GM12878 (cell line): Measurements from ENCODE around the gene DHCR7. TPM values are rescaled to one million over a fixed set of nuclear protein-coding genes. Genes with fewer than 3 reads are reported as not detected.

Source experiments
- ATAC-seq: fragments of 200-7000 bp; cut with Tn5 transposase; 3 replicates; pipeline ENCODE4 v1.9.1; 2020; ENCODE audit warnings: mild to moderate bottlenecking, moderate library complexity
- BruUV-seq: library from RNA; stranded (reverse); fragments of 400-500 nt; replicated peaks from 2 replicates; lab custom pipeline; 2021; lab: Mats Ljungman, UMichigan
- CTCF ChIA-PET: fragments of 300-600 bp; sonication (Branson Sonifier 250); formaldehyde crosslinking; extraction: SDS; loops from one replicate; lab custom pipeline; 2021; ENCODE audit warnings: inconsistent platforms; lab: Yijun Ruan, JAX
- POLR2A ChIA-PET: fragments of 350-600 bp; formaldehyde crosslinking; extraction: SDS; loops from one replicate; lab custom pipeline; 2021; ENCODE audit warnings: inconsistent platforms; lab: Charles Lee
- RAD21 ChIA-PET: fragments of 300-600 bp; sonication (Branson Sonifier 250); formaldehyde crosslinking; loops from one replicate; lab custom pipeline; 2023; ENCODE audit warnings: antibody characterized with exemption; ENCODE audit not compliant: unreplicated experiment; lab: Charles Lee
- SMC1A ChIA-PET: fragments of 300-600 bp; sonication (Branson Sonifier 250); formaldehyde crosslinking; loops from one replicate; lab custom pipeline; 2023; ENCODE audit not compliant: unreplicated experiment, uncharacterized antibody; lab: Charles Lee
- DNase-seq: peaks from one replicate; pipeline ENCODE4 v3.0.0-alpha.2; 2011; ENCODE audit warnings: low read depth, low spot score
- FAIRE-seq: peaks from 3 replicates; lab custom pipeline; 2011; peaks lifted over from hg19 to GRCh38; lab: Jason Lieb, UNC
- H2AFZ ChIP-seq: 2 replicates; pipeline ENCODE4 v1.6.0; 2011; ENCODE audit warnings: low read depth, low read length, control low read depth; ENCODE audit not compliant: control insufficient read depth
- H3K27ac ChIP-seq: 2 replicates; pipeline ENCODE4 v1.5.1; 2011; ENCODE audit warnings: control low read depth; ENCODE audit not compliant: control insufficient read depth, insufficient read depth
- H3K27me3 ChIP-seq, 2 experiments: replicated peaks in 1 of 2; 2 replicates each; pipeline versions ENCODE4 v1.6.0 to v1.6.1; 2011; ENCODE audit warnings: low read length in 1 of 2; ENCODE audit not compliant: control insufficient read depth in 2 of 2, insufficient read depth in 2 of 2
- H3K36me3 ChIP-seq, 2 experiments: 2 replicates each; pipeline ENCODE4 v1.5.1; 2011; ENCODE audit warnings: low read length in 1 of 2; ENCODE audit not compliant: control insufficient read depth in 2 of 2, insufficient read depth in 2 of 2
- H3K4me1 ChIP-seq: 2 replicates; pipeline ENCODE4 v1.6.1; 2011; ENCODE audit warnings: mild to moderate bottlenecking, low read length, moderate library complexity, mixed read lengths; ENCODE audit not compliant: control insufficient read depth, insufficient read depth
- H3K4me2 ChIP-seq: 2 replicates; pipeline ENCODE4 v1.6.0; 2011; ENCODE audit warnings: control low read depth; ENCODE audit not compliant: control insufficient read depth, insufficient read depth
- H3K4me3 ChIP-seq: fragments of 200-600 bp; sonication (generic); 2 replicates; pipeline ENCODE4 v1.5.1; 2016
- H3K79me2 ChIP-seq: 2 replicates; pipeline ENCODE4 v1.6.0; 2011; ENCODE audit warnings: low read length; ENCODE audit not compliant: control insufficient read depth, insufficient read depth
- H3K9ac ChIP-seq: 2 replicates; pipeline ENCODE4 v1.8.0; 2011; ENCODE audit warnings: low read length, control low read depth, mixed read lengths; ENCODE audit not compliant: control insufficient read depth, insufficient read depth
- H3K9me3 ChIP-seq: replicated peaks from 3 replicates; pipeline ENCODE4 v1.5.1; 2011; ENCODE audit warnings: mild to moderate bottlenecking, low read length; ENCODE audit not compliant: control insufficient read depth, insufficient read depth
- H4K20me1 ChIP-seq: 2 replicates; pipeline ENCODE4 v1.6.0; 2011; ENCODE audit not compliant: control insufficient read depth, insufficient read depth
- CBX5 ChIP-seq: sonication (generic); IDR thresholded peaks from 2 replicates; pipeline ENCODE4 v1.6.1; 2016; ENCODE audit warnings: low read depth, moderate library complexity, mild to moderate bottlenecking, inconsistent platforms
- CHD4 ChIP-seq: fragments of 200-600 bp; sonication (generic); IDR thresholded peaks from 2 replicates; pipeline ENCODE4 v1.6.1; 2016; ENCODE audit warnings: mild to moderate bottlenecking
- CREM ChIP-seq: IDR thresholded peaks from 2 replicates; pipeline ENCODE4 v1.6.1; 2014; ENCODE audit warnings: antibody characterized with exemption, low read depth
- FOXM1 ChIP-seq: IDR thresholded peaks from 2 replicates; pipeline ENCODE4 v1.6.1; 2012; ENCODE audit warnings: low read depth, mild to moderate bottlenecking, inconsistent platforms, low read length, moderate library complexity
- RB1 ChIP-seq: fragments of 450-650 bp; formaldehyde crosslinking; IDR thresholded peaks from 2 replicates; pipeline ENCODE4 v1.6.1; 2017; ENCODE audit warnings: mild to moderate bottlenecking, borderline replicate concordance
- SIN3A ChIP-seq: IDR thresholded peaks from 2 replicates; pipeline ENCODE4 v1.6.1; 2012; ENCODE audit warnings: low read depth, low read length, improper control_type of control experiment
- SREBF1 ChIP-seq: IDR thresholded peaks from 2 replicates; pipeline ENCODE4 v1.6.1; 2012; ENCODE audit warnings: mild to moderate bottlenecking, low read length
- STAT3 ChIP-seq: IDR thresholded peaks from 2 replicates; pipeline ENCODE4 v1.6.1; 2011; ENCODE audit warnings: low read depth, low read length, improper control_type of control experiment
- TCF3 ChIP-seq: IDR thresholded peaks from 2 replicates; pipeline ENCODE4 v1.6.1; 2012; ENCODE audit warnings: low read depth, mild to moderate bottlenecking, low read length, borderline replicate concordance; ENCODE audit not compliant: insufficient read depth
- YY1 ChIP-seq: IDR thresholded peaks from 2 replicates; pipeline ENCODE4 v1.6.1; 2011; ENCODE audit warnings: low read depth, mild to moderate bottlenecking, low read length
- ZNF384 ChIP-seq: IDR thresholded peaks from 2 replicates; pipeline ENCODE4 v1.6.1; 2012; ENCODE audit warnings: low read depth, mild to moderate bottlenecking, low read length, improper control_type of control experiment, borderline replicate concordance
- WGBS: methylation state at CpG from one replicate; pipeline ENCODE4 v1.1.6; 2016; ENCODE audit warnings: low lambda C conversion rate; ENCODE audit not compliant: insufficient replicate concordance, insufficient coverage; ENCODE audit errors: missing lambda C conversion rate; 5-methylcytosine and 5-hydroxymethylcytosine counted together
- in situ Hi-C: fragments of 300-500 bp; cut with MboI; formaldehyde crosslinking; loops from 9 replicates; pipeline ENCODE4 v1.14.3; 2018; ENCODE audit warnings: mixed read lengths
- intact Hi-C: fragments of 100-400 bp; cut with micrococcal nuclease; formaldehyde crosslinking; loops from one replicate; pipeline ENCODE4 v1.14.2; 2022; ENCODE audit not compliant: unreplicated experiment
- polyA plus RNA-seq, 11 experiments: library from polyadenylated mRNA; depleted of rRNA in 4 of 11; unstranded in 6 of 11; stranded (reverse) in 5 of 11; fragments of >200 nt; fragmentation: Nextera tagmentation in 4 of 11; fragmentation: Illumina TruSeq in 1 of 11; extraction: Ambion mirVana in 4 of 11; extraction: Trizol in 1 of 11; gene quantifications; 1 replicate in 1 of 11; 2 replicates in 10 of 11; pipeline versions ENCODE4 v1.2.1 to v1.2.3, GENCODE V29; 2011 to 2016; ENCODE audit warnings: inconsistent platforms in 2 of 11, missing spikeins in 2 of 11, low read depth in 1 of 11
- total RNA-seq, 4 experiments: library from RNA; depleted of rRNA in 3 of 4; stranded (reverse); fragments of >200 nt in 3 of 4; fragmentation: Illumina TruSeq in 1 of 4; extraction: Trizol in 1 of 4; gene quantifications; 2 replicates each; pipeline versions ENCODE4 v1.2.1 to v1.2.3, GENCODE V29; 2013 to 2021
- TF ChIP-seq, protein P1 (sequence below): fragments of 450-650 bp; formaldehyde crosslinking; IDR thresholded peaks from 2 replicates; pipeline ENCODE4 v1.4.0; 2022; ENCODE audit warnings: mild to moderate bottlenecking, moderate library complexity
- TF ChIP-seq, protein P2 (sequence below): fragments of 450-650 bp; IDR thresholded peaks from 2 replicates; pipeline ENCODE4 v1.6.1; 2017; ENCODE audit warnings: mild to moderate bottlenecking, moderate library complexity

The DHCR7 gene
- total and polyA plus RNA-seq, 10 of the 15 experiments (the other 5 are each of a cell fraction or from before 2014, with no cell fraction given): 4.2 to 115 (median 57.8) TPM

DNA sequence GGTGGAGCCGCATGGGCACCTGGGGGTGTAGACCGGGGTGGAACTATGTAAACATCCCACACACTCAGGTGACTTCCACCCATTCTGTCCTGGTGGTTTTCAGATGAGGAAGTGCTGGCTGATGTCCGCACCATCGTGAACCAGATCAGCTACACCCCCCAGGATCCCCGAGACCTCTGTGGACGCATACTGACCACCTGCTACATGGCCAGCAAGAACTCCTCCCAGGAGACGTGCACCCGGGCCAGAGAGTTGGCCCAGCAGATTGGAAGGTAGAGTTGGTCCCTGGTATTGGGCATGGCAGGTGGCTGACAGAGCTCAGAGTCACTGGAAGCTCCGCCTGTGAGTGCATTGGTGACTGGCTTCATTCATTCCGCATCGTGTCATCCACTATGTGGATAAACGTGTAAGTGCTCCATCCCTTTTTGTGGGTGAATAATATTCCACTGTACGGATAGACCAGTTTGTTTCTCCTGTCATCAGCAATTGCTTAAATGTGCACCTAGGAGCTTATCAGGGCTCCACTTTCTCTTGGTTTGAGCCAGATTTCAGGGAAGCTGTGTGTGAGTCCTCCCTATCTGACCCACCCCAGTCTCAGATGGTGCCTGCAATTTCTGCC lies 34.7 kb upstream of the DHCR7 start:
- no TSS peak for BruUV-seq
- Histone ChIP-seq H3K4me2 (no peak overlapping the region), H3K36me3 (peaks cover 32 to 36% of the 10 kb centered on the region in 2 experiments), H2AFZ (no peak overlapping the region), H3K27me3 (no peaks in the 10 kb centered on the region), H3K27ac (no peak overlapping the region), H3K9ac (no peak overlapping the region), H3K9me3 (no peaks in the 10 kb centered on the region), H4K20me1 (no peaks in the 10 kb centered on the region), H3K4me1 (no peaks in the 10 kb centered on the region), H3K4me3 (no peak overlapping the region), H3K79me2 (no peaks in the 10 kb centered on the region)
- ChIA-PET CTCF (no interaction called here), RAD21 (no interaction called here), POLR2A (no interaction called here), SMC1A (interaction anchor here (0.6 kb wide), 1 partner anchor 1684 kb away, joined by 3 read pairs; no protein-coding TSS in a partner anchor)
- ATAC-seq (no peak), FAIRE-seq (no peak), DNase-seq (no peak)
- intact Hi-C loops: no loop called here
- in situ Hi-C loops: no loop called here
- WGBS: over 99% methylated on average over 13 of the region's 13 CpGs
- TF ChIP-seq TCF3: no peak
- TF ChIP-seq CREM: no peak
- no peak for TF ChIP-seq FOXM1
- TF ChIP-seq SIN3A: no peak
- TF ChIP-seq, protein P1, sequence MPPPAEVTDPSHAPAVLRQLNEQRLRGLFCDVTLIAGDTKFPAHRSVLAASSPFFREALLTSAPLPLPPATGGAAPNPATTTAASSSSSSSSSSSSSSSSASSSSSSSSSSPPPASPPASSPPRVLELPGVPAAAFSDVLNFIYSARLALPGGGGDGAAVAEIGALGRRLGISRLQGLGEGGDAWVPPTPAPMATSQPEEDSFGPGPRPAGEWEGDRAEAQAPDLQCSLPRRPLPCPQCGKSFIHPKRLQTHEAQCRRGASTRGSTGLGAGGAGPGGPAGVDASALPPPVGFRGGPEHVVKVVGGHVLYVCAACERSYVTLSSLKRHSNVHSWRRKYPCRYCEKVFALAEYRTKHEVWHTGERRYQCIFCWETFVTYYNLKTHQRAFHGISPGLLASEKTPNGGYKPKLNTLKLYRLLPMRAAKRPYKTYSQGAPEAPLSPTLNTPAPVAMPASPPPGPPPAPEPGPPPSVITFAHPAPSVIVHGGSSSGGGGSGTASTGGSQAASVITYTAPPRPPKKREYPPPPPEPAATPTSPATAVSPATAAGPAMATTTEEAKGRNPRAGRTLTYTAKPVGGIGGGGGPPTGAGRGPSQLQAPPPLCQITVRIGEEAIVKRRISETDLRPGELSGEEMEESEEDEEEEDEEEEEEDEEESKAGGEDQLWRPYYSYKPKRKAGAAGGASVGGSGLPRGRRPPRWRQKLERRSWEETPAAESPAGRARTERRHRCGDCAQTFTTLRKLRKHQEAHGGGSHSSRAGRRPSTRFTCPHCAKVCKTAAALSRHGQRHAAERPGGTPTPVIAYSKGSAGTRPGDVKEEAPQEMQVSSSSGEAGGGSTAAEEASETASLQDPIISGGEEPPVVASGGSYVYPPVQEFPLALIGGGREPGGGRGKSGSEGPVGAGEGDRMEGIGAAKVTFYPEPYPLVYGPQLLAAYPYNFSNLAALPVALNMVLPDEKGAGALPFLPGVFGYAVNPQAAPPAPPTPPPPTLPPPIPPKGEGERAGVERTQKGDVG (CRISPR knock-in tag): no peak
- TF ChIP-seq STAT3: no peak
- no peak for TF ChIP-seq ZNF384
- TF ChIP-seq CHD4: no peak
- TF ChIP-seq RB1: no peak
- no peak for TF ChIP-seq SREBF1
- TF ChIP-seq, protein P2, sequence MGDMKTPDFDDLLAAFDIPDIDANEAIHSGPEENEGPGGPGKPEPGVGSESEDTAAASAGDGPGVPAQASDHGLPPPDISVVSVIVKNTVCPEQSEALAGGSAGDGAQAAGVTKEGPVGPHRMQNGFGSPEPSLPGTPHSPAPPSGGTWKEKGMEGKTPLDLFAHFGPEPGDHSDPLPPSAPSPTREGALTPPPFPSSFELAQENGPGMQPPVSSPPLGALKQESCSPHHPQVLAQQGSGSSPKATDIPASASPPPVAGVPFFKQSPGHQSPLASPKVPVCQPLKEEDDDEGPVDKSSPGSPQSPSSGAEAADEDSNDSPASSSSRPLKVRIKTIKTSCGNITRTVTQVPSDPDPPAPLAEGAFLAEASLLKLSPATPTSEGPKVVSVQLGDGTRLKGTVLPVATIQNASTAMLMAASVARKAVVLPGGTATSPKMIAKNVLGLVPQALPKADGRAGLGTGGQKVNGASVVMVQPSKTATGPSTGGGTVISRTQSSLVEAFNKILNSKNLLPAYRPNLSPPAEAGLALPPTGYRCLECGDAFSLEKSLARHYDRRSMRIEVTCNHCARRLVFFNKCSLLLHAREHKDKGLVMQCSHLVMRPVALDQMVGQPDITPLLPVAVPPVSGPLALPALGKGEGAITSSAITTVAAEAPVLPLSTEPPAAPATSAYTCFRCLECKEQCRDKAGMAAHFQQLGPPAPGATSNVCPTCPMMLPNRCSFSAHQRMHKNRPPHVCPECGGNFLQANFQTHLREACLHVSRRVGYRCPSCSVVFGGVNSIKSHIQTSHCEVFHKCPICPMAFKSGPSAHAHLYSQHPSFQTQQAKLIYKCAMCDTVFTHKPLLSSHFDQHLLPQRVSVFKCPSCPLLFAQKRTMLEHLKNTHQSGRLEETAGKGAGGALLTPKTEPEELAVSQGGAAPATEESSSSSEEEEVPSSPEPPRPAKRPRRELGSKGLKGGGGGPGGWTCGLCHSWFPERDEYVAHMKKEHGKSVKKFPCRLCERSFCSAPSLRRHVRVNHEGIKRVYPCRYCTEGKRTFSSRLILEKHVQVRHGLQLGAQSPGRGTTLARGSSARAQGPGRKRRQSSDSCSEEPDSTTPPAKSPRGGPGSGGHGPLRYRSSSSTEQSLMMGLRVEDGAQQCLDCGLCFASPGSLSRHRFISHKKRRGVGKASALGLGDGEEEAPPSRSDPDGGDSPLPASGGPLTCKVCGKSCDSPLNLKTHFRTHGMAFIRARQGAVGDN: no peak
- no peak for TF ChIP-seq YY1
- TF ChIP-seq CBX5: no peak
